Measurements from ENCODE around the gene CDK8.

CDK8 gene

DNA sequence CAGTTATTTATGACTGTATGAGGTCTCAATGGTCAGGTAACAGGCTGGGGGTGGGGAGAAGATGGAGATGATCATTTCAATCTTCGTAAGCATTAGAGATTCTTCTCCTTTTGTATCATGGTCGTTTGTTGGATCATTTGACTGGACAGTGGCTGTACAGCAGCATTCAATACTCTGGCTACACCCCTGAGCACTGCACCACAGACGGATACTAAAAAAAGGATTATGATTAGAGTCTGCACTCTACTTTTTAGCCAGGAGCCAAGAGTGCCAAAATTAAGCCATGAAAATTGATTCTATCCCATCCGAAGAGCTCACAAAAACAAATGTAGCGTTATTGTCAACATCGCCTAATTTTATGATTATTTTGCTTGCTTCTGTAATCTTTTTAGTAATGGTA, 41.9 kb downstream of the CDK8 start:
- no peak for TF ChIP-seq EZH2 (IDR thresholded peaks at IDR 0.05; ENCODE audit: borderline replicate concordance, low read length)
- TF ChIP-seq, protein P1, sequence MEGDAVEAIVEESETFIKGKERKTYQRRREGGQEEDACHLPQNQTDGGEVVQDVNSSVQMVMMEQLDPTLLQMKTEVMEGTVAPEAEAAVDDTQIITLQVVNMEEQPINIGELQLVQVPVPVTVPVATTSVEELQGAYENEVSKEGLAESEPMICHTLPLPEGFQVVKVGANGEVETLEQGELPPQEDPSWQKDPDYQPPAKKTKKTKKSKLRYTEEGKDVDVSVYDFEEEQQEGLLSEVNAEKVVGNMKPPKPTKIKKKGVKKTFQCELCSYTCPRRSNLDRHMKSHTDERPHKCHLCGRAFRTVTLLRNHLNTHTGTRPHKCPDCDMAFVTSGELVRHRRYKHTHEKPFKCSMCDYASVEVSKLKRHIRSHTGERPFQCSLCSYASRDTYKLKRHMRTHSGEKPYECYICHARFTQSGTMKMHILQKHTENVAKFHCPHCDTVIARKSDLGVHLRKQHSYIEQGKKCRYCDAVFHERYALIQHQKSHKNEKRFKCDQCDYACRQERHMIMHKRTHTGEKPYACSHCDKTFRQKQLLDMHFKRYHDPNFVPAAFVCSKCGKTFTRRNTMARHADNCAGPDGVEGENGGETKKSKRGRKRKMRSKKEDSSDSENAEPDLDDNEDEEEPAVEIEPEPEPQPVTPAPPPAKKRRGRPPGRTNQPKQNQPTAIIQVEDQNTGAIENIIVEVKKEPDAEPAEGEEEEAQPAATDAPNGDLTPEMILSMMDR (IDR thresholded peaks at IDR 0.05; ENCODE audit: low read length): no peak

DNA sequence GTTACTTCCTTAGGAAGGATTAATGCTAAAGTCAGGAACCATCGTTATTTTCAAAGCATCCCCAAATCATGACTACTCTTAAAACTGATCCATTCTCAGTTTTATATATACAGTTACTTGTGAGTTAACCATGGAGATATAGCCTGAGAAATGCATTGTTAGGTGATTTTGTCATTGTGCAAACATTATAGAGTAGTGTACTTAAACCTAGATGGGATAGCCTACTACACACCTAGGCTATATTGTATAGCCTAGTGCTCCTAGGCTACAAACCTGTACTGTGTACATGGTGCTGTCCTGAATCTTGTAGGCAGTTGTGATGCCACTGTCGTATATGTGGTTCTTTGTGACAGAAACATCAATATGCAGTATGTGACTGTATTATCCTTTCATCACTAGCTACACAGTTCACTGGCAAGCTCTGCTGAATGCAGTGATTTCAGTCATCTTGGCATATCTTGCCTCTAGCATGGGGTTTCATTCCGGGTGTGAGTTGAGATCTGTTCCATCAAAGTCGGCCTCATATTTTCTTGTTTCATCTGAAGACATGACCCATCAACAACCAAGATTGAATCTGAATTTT, 45.3 kb downstream of the CDK8 start:
- Histone ChIP-seq H3K9me3 (ENCODE audit: low read length) (no peaks in the 10 kb centered on the region), H3K4me2 (ENCODE audit: low read length) (no peak overlapping the region), H3K9me2 (ENCODE audit: low read depth, low read length) (no peaks in the 10 kb centered on the region), H3K27ac (ENCODE audit: low read depth, low read length, poor library complexity, severe bottlenecking) (no peak overlapping the region), H3K9ac (ENCODE audit: low read length) (no peak overlapping the region), H3K4me3 (ENCODE audit: low read depth, low read length, poor library complexity, severe bottlenecking) (no peak overlapping the region), H3K4me1 (ENCODE audit: insufficient read depth, low read length, severe bottlenecking) (no peaks in the 10 kb centered on the region), H2AFZ (ENCODE audit: low read length) (no peak overlapping the region), H3K79me2 (ENCODE audit: insufficient read depth, low read length) (no peaks in the 10 kb centered on the region), H3K36me3 (ENCODE audit: insufficient read depth, low read length) (no peaks in the 10 kb centered on the region), H3F3A (ENCODE audit: insufficient read depth, low read length) (no peaks in the 10 kb centered on the region), H4K20me1 (ENCODE audit: insufficient read depth, low read length) (no peaks in the 10 kb centered on the region), H3K27me3 (ENCODE audit: insufficient read depth, low read length) (no peaks in the 10 kb centered on the region)
- no peak for TF ChIP-seq EZH2 (IDR thresholded peaks at IDR 0.05; ENCODE audit: borderline replicate concordance, low read length)
- TF ChIP-seq, protein P1 (IDR thresholded peaks at IDR 0.05; ENCODE audit: low read length): no peak

More for the DNA sequence above, 41.9 kb downstream of the CDK8 start:
- no peaks in the 10 kb centered on the region for H3K9me3 ChIP-seq (ENCODE audit: low read length)
- no peak overlapping the region for H2AFZ ChIP-seq (ENCODE audit: low read length)
- H3K9ac ChIP-seq (ENCODE audit: low read length): no peak overlapping the region
- H3K27me3 ChIP-seq (ENCODE audit: insufficient read depth, low read length): no peaks in the 10 kb centered on the region
- H3K4me3 ChIP-seq (ENCODE audit: low read depth, low read length, poor library complexity, severe bottlenecking): no peak overlapping the region
- no peaks in the 10 kb centered on the region for H3K79me2 ChIP-seq (ENCODE audit: insufficient read depth, low read length)
- no peak overlapping the region for H3K27ac ChIP-seq (ENCODE audit: low read depth, low read length, poor library complexity, severe bottlenecking)
- H3K4me2 ChIP-seq (ENCODE audit: low read length): no peak overlapping the region
- no peaks in the 10 kb centered on the region for H3K4me1 ChIP-seq (ENCODE audit: insufficient read depth, low read length, severe bottlenecking)
- no peaks in the 10 kb centered on the region for H3F3A ChIP-seq (ENCODE audit: insufficient read depth, low read length)
- H4K20me1 ChIP-seq (ENCODE audit: insufficient read depth, low read length): no peaks in the 10 kb centered on the region
- no peaks in the 10 kb centered on the region for H3K9me2 ChIP-seq (ENCODE audit: low read depth, low read length)
- no peaks in the 10 kb centered on the region for H3K36me3 ChIP-seq (ENCODE audit: insufficient read depth, low read length)

DNA sequence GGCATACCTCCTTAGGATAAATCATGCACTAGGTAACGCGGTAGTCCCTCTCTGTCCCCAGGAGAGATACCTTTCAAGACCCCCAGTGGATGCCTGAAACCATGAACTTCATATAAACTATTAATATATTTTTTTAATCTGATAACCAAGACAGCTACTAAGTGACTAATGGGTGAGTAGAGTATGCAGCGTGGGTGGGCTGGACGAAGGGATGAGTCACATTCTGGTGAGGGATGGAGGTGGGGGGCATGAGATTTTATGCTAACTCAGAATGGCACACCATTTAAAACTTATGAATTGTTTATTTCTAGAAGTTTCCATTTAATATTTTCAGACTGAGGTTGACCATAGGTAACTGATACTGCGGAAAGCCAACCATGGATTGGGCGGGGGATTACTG, 46.2 kb downstream of the CDK8 start:
- no peak overlapping the region for H2AFZ ChIP-seq (ENCODE audit: low read length)
- no peak overlapping the region for H3K4me2 ChIP-seq (ENCODE audit: low read length)
- TF ChIP-seq, protein P1 (IDR thresholded peaks at IDR 0.05; ENCODE audit: low read length): no peak
- no peak for TF ChIP-seq EZH2 (IDR thresholded peaks at IDR 0.05; ENCODE audit: borderline replicate concordance, low read length)
- H3K9ac ChIP-seq (ENCODE audit: low read length): no peak overlapping the region
- no peaks in the 10 kb centered on the region for H3K27me3 ChIP-seq (ENCODE audit: insufficient read depth, low read length)
- H3K27ac ChIP-seq (ENCODE audit: low read depth, low read length, poor library complexity, severe bottlenecking): no peak overlapping the region
- no peak overlapping the region for H3K4me3 ChIP-seq (ENCODE audit: low read depth, low read length, poor library complexity, severe bottlenecking)
- H3K4me1 ChIP-seq (ENCODE audit: insufficient read depth, low read length, severe bottlenecking): no peaks in the 10 kb centered on the region
- no peaks in the 10 kb centered on the region for H3K36me3 ChIP-seq (ENCODE audit: insufficient read depth, low read length)
- no peaks in the 10 kb centered on the region for H3K9me2 ChIP-seq (ENCODE audit: low read depth, low read length)
- H3K9me3 ChIP-seq (ENCODE audit: low read length): no peaks in the 10 kb centered on the region
- H3K79me2 ChIP-seq (ENCODE audit: insufficient read depth, low read length): no peaks in the 10 kb centered on the region
- H4K20me1 ChIP-seq (ENCODE audit: insufficient read depth, low read length): no peaks in the 10 kb centered on the region
- no peaks in the 10 kb centered on the region for H3F3A ChIP-seq (ENCODE audit: insufficient read depth, low read length)
